GM23338 (cell line): ENCODE measurements around the gene STAU1. TPM values are rescaled to one million over a fixed set of nuclear protein-coding genes. Genes with fewer than 3 reads are reported as not detected.

Experiments
- ATAC-seq: fragments of 200-7000 bp; cut with Tn5 transposase; 3 replicates; pipeline ENCODE4 v1.9.1; 2020
- DNase-seq: peaks from one replicate; pipeline ENCODE4 v3.0.0-alpha.2; 2015; ENCODE audit warnings: low spot score
- H2AFZ ChIP-seq: fragments of 200-600 bp; sonication (generic); 2 replicates; pipeline ENCODE4 v1.8.0; 2016; ENCODE audit warnings: antibody characterized with exemption, mild to moderate bottlenecking, moderate library complexity
- H3F3A ChIP-seq: fragments of 200-600 bp; sonication (generic); replicated peaks from 2 replicates; pipeline ENCODE4 v1.8.0; 2017; ENCODE audit warnings: antibody characterized with exemption, mixed run types, low read depth
- H3K27ac ChIP-seq: fragments of 200-600 bp; sonication (generic); 2 replicates; pipeline ENCODE4 v1.6.1; 2016; ENCODE audit warnings: low read depth
- H3K27me3 ChIP-seq: fragments of 200-600 bp; sonication (generic); 2 replicates; pipeline ENCODE4 v1.8.0; 2016; ENCODE audit warnings: mild to moderate bottlenecking, mixed run types, moderate library complexity; ENCODE audit not compliant: insufficient read depth
- H3K36me3 ChIP-seq: fragments of 200-600 bp; sonication (generic); 2 replicates; pipeline ENCODE4 v1.8.0; 2016; ENCODE audit warnings: mild to moderate bottlenecking; ENCODE audit not compliant: insufficient read depth
- H3K4me1 ChIP-seq: fragments of 200-600 bp; sonication (generic); 2 replicates; pipeline ENCODE4 v1.8.0; 2016; ENCODE audit warnings: mild to moderate bottlenecking, moderate library complexity; ENCODE audit not compliant: insufficient read depth
- H3K4me2 ChIP-seq: fragments of 200-600 bp; sonication (generic); 2 replicates; pipeline ENCODE4 v1.7.1; 2017; ENCODE audit warnings: mixed run types
- H3K4me3 ChIP-seq: fragments of 200-600 bp; sonication (generic); 2 replicates; pipeline ENCODE4 v1.6.1; 2016; ENCODE audit warnings: mixed run types
- H3K79me2 ChIP-seq: fragments of 200-600 bp; sonication (generic); replicated peaks from 2 replicates; pipeline ENCODE4 v1.8.0; 2017; ENCODE audit warnings: mild to moderate bottlenecking; ENCODE audit not compliant: insufficient read depth
- H3K9me2 ChIP-seq: fragments of 200-600 bp; sonication (generic); 2 replicates; pipeline ENCODE4 v1.8.0; 2017; ENCODE audit not compliant: insufficient read depth
- H4K20me1 ChIP-seq: fragments of 200-600 bp; sonication (generic); replicated peaks from 2 replicates; pipeline ENCODE4 v1.8.0; 2017; ENCODE audit warnings: mild to moderate bottlenecking; ENCODE audit not compliant: insufficient read depth
- H3K27ac Mint-ChIP-seq: 2 replicates; pipeline ENCODE4 v1.8.0; 2020; ENCODE audit warnings: inconsistent platforms, mild to moderate bottlenecking, moderate library complexity, mixed read lengths
- H3K27me3 Mint-ChIP-seq: 3 replicates; pipeline ENCODE4 v1.8.0; 2022; ENCODE audit warnings: low read depth, mild to moderate bottlenecking, moderate library complexity, mixed read lengths, inconsistent platforms; ENCODE audit not compliant: insufficient read depth, poor library complexity
- H3K36me3 Mint-ChIP-seq: 3 replicates; pipeline ENCODE4 v1.8.0; 2021; ENCODE audit warnings: low read depth, mild to moderate bottlenecking, inconsistent platforms, moderate library complexity, mixed read lengths
- H3K4me1 Mint-ChIP-seq: 3 replicates; pipeline ENCODE4 v1.8.0; 2020; ENCODE audit warnings: mild to moderate bottlenecking, inconsistent platforms, mixed read lengths
- H3K4me3 Mint-ChIP-seq: 3 replicates; pipeline ENCODE4 v1.8.0; 2021; ENCODE audit warnings: moderate library complexity, mild to moderate bottlenecking, inconsistent platforms, mixed read lengths
- H3K9me3 Mint-ChIP-seq: 3 replicates; pipeline ENCODE4 v1.8.0; 2020; ENCODE audit warnings: moderate library complexity, mild to moderate bottlenecking, inconsistent platforms, mixed read lengths
- CREB1 ChIP-seq: fragments of 250-450 bp; sonication (Bioruptor Pico); IDR thresholded peaks from 2 replicates; pipeline ENCODE4 v1.5.0; 2020; ENCODE audit warnings: low read depth, mild to moderate bottlenecking, moderate library complexity
- CTCF ChIP-seq, 2 experiments: fragments of 200-600 bp in 1 of 2; sonication (generic) in 1 of 2; conservative IDR thresholded peaks; 2 replicates each; pipeline versions ENCODE4 v1.5.1 to v1.6.1; 2016 to 2017; ENCODE audit warnings: antibody characterized with exemption in 2 of 2, low read depth in 2 of 2, mild to moderate bottlenecking in 2 of 2, moderate library complexity in 1 of 2
- EZH2phosphoT487 ChIP-seq: fragments of 200-600 bp; sonication (generic); IDR thresholded peaks from one replicate; pipeline ENCODE4 v1.8.1; 2018; ENCODE audit warnings: antibody characterized with exemption; ENCODE audit not compliant: unreplicated experiment
- JUNB ChIP-seq: IDR thresholded peaks from one replicate; pipeline ENCODE4 v1.6.1; 2016; ENCODE audit warnings: antibody characterized with exemption; ENCODE audit not compliant: unreplicated experiment
- NANOG ChIP-seq: IDR thresholded peaks from 2 replicates; pipeline ENCODE4 v1.6.1; 2016; ENCODE audit warnings: antibody characterized with exemption, borderline replicate concordance
- REST ChIP-seq: IDR thresholded peaks from one replicate; pipeline ENCODE4 v1.6.1; 2018; ENCODE audit warnings: antibody characterized with exemption; ENCODE audit not compliant: unreplicated experiment
- STAT1 ChIP-seq: IDR thresholded peaks from one replicate; pipeline ENCODE4 v1.6.1; 2016; ENCODE audit warnings: antibody characterized with exemption; ENCODE audit not compliant: unreplicated experiment
- ZNF331 ChIP-seq: fragments of 250-450 bp; sonication (Bioruptor Pico); IDR thresholded peaks from 2 replicates; pipeline ENCODE4 v1.5.0; 2020; ENCODE audit warnings: low read depth, mild to moderate bottlenecking, moderate library complexity
- polyA plus RNA-seq: library from polyadenylated mRNA; unstranded; fragments of >200 nt; fragmentation: Nextera tagmentation; extraction: Ambion mirVana; gene quantifications from 2 replicates; pipeline ENCODE4 v1.2.1, GENCODE V29; 2016
- total RNA-seq: library from RNA; depleted of rRNA; stranded (reverse); fragments of >200 nt; shearing (Covaris generic); gene quantifications from 2 replicates; pipeline ENCODE4 v1.2.3, GENCODE V29; 2014

STAU1 gene
- total and polyA plus RNA-seq, 2 experiments from 2014 or later = 102 TPM

- Mint-ChIP-seq H3K4me3 (no peak overlapping the region), H3K36me3 (peaks cover 28% of the 10 kb centered on the region), H3K27me3 (no peaks in the 10 kb centered on the region), H3K27ac (no peak overlapping the region), H3K9me3 (no peaks in the 10 kb centered on the region), H3K4me1 (no peaks in the 10 kb centered on the region)
- H3F3A ChIP-seq = 0 out of 2 replicates have a peak, but pooled peaks cover 3% of the 10 kb centered on the region
- peaks cover 34% of the 10 kb centered on the region for H4K20me1 ChIP-seq
- H2AFZ ChIP-seq = no peak overlapping the region
- H3K27me3 ChIP-seq = no peaks in the 10 kb centered on the region
- H3K79me2 ChIP-seq = peaks cover 97% of the 10 kb centered on the region
- no peaks in the 10 kb centered on the region for H3K9me2 ChIP-seq
- no peak overlapping the region for H3K4me3 ChIP-seq
- peak overlapping the region; percentile 47; the same call in 1 of the 2 replicates for H3K27ac ChIP-seq
- DNase-seq = no peak
- ATAC-seq = no peak
- H3K36me3 ChIP-seq = peaks cover 5% of the 10 kb centered on the region; the same call in 1 of the 2 replicates
- no peaks in the 10 kb centered on the region for H3K4me1 ChIP-seq
- no peak for TF ChIP-seq REST
- TF ChIP-seq JUNB = no peak
- TF ChIP-seq EZH2phosphoT487 = no peak
- no peak for TF ChIP-seq CTCF (conservative IDR thresholded peaks at IDR 0.05; ENCODE audit: low read depth in 2 of 2)
- TF ChIP-seq CREB1 (CRISPR knock-in tag) = no peak
- no peak overlapping the region for H3K4me2 ChIP-seq
Measured at GRCh38 chr20:49156481-49156880, 31.7 kb downstream of the STAU1 start.

GRCh38 chr20:49151436-49151835, 36.7 kb downstream of the STAU1 start:
- Histone ChIP-seq H3K4me1 (no peaks in the 10 kb centered on the region), H3K9me2 (no peaks in the 10 kb centered on the region), H2AFZ (no peak overlapping the region), H4K20me1 (peaks cover 44% of the 10 kb centered on the region; the same call in 1 of the 2 replicates), H3K4me2 (no peak overlapping the region), H3K4me3 (no peak overlapping the region), H3K27ac (no peak overlapping the region), H3K27me3 (no peaks in the 10 kb centered on the region), H3K36me3 (peaks cover 11% of the 10 kb centered on the region), H3F3A (peaks cover 8% of the 10 kb centered on the region; the same call in 1 of the 2 replicates), H3K79me2 (peaks cover 88% of the 10 kb centered on the region)
- no peak for DNase-seq
- H3K4me3 Mint-ChIP-seq = no peak overlapping the region
- no peaks in the 10 kb centered on the region for H3K27me3 Mint-ChIP-seq
- no peak for TF ChIP-seq JUNB
- no peak for TF ChIP-seq STAT1
- TF ChIP-seq CREB1 (CRISPR knock-in tag) = no peak
- no peak for TF ChIP-seq NANOG
- no peak for TF ChIP-seq ZNF331 (CRISPR knock-in tag)
- H3K9me3 Mint-ChIP-seq = no peaks in the 10 kb centered on the region
- H3K4me1 Mint-ChIP-seq = no peaks in the 10 kb centered on the region
- H3K36me3 Mint-ChIP-seq = peaks cover 57% of the 10 kb centered on the region
- ATAC-seq = no peak
- H3K27ac Mint-ChIP-seq = no peak overlapping the region
